AG04450 (cell line): Measurements from ENCODE around the gene C2orf69. TPM values are rescaled to one million over a fixed set of nuclear protein-coding genes. Genes with fewer than 3 reads are reported as not detected.

Experiments used
- CTCF ChIA-PET: fragments of 300-600, 350-600 bp; formaldehyde crosslinking; extraction: SDS; loops from one replicate; lab custom pipeline; 2022; ENCODE audit warnings: antibody characterized with exemption, inconsistent platforms; lab: Charles Lee
- POLR2A ChIA-PET: fragments of 350-600 bp; formaldehyde crosslinking; extraction: SDS; loops from one replicate; lab custom pipeline; 2021; ENCODE audit warnings: antibody characterized with exemption, inconsistent platforms; lab: Yijun Ruan, JAX
- DNase-seq: peaks from one replicate; pipeline ENCODE4 v3.0.0-alpha.2; 2011; ENCODE audit warnings: low read depth, low spot score
- H3K27ac ChIP-seq: one replicate; pipeline ENCODE4 v1.5.1; 2012; ENCODE audit warnings: low read depth, low read length, control low read depth
- H3K27me3 ChIP-seq: one replicate; pipeline ENCODE4 v1.6.0; 2012; ENCODE audit warnings: low read length; ENCODE audit not compliant: control insufficient read depth, insufficient read depth
- H3K4me3 ChIP-seq: 2 replicates; pipeline ENCODE4 v1.5.1; 2011; ENCODE audit warnings: mild to moderate bottlenecking, low read depth, low read length, control low read depth
- H3K9me3 ChIP-seq: 2 replicates; pipeline ENCODE4 v1.5.1; 2012; ENCODE audit warnings: low read length; ENCODE audit not compliant: control insufficient read depth, insufficient read depth
- polyA plus RNA-seq: library from polyadenylated mRNA; depleted of rRNA; stranded (reverse); fragments of >200 nt; gene quantifications from 2 replicates; pipeline ENCODE4 v1.2.3, GENCODE V29; 2011
- TF ChIP-seq, protein P1 (sequence below): IDR thresholded peaks from 2 replicates; pipeline ENCODE4 v1.5.1; 2011; ENCODE audit warnings: low read depth, low read length, control low read depth, inconsistent platforms

Gene C2orf69
- polyA plus RNA-seq, 1 experiment, result 7.0 TPM

DNA sequence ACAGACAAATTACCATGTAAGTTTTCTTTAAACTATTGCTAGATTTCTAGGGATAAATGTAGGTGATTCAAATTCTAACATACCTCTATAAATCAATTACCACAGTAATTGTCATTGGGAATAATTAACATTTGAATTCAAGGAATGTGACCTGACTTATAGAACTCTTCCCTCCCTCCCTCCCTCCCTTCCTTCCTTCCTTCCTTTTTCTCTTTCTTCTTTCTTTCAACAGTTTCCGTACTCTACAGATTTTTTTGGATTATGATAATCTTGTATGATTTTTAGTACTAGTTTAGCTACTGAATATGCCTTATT lies 41.9 kb upstream of the C2orf69 start:
- DNase-seq, result no peak
- POLR2A ChIA-PET, result no interaction called here
- Histone ChIP-seq H3K27ac (no peak overlapping the region), H3K4me3 (no peak overlapping the region), H3K9me3 (no peaks in the 10 kb centered on the region), H3K27me3 (no peaks in the 10 kb centered on the region)
- TF ChIP-seq, protein P1, sequence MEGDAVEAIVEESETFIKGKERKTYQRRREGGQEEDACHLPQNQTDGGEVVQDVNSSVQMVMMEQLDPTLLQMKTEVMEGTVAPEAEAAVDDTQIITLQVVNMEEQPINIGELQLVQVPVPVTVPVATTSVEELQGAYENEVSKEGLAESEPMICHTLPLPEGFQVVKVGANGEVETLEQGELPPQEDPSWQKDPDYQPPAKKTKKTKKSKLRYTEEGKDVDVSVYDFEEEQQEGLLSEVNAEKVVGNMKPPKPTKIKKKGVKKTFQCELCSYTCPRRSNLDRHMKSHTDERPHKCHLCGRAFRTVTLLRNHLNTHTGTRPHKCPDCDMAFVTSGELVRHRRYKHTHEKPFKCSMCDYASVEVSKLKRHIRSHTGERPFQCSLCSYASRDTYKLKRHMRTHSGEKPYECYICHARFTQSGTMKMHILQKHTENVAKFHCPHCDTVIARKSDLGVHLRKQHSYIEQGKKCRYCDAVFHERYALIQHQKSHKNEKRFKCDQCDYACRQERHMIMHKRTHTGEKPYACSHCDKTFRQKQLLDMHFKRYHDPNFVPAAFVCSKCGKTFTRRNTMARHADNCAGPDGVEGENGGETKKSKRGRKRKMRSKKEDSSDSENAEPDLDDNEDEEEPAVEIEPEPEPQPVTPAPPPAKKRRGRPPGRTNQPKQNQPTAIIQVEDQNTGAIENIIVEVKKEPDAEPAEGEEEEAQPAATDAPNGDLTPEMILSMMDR, result no peak
- CTCF ChIA-PET, result interaction anchor here (0.6 to 1.3 kb wide), 3 partner anchors 9 to 164 kb away, joined by 3 to 4 read pairs (median 4); no protein-coding TSS in a partner anchor

DNA sequence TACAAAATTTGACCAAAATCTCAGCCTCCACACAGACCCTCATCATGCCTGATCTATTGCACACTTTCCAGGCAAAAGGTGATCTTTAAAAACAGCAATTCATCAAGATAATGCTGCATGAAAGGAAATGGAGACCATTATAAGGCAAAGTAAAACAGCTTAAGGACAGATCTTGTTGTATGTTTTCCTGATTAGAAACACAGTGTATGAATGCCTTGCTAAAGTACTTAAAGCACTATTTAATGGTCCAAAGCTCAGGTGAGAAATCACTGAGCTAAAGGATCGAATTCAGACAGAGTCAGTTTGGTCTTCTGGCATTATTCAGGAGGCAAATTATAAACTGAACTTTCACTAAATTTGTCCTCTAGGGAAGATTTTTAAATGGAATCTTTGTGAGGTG lies 41.4 kb upstream of the C2orf69 start:
- Histone ChIP-seq H3K9me3 (no peaks in the 10 kb centered on the region), H3K27me3 (no peaks in the 10 kb centered on the region), H3K27ac (no peak overlapping the region), H3K4me3 (no peak overlapping the region)
- no peak for DNase-seq
- CTCF ChIA-PET, result interaction anchor here (1.0 to 1.3 kb wide), 2 partner anchors 10 to 165 kb away, joined by 4 read pairs; no protein-coding TSS in a partner anchor
- TF ChIP-seq, protein P1, result no peak
- POLR2A ChIA-PET, result no interaction called here

DNA sequence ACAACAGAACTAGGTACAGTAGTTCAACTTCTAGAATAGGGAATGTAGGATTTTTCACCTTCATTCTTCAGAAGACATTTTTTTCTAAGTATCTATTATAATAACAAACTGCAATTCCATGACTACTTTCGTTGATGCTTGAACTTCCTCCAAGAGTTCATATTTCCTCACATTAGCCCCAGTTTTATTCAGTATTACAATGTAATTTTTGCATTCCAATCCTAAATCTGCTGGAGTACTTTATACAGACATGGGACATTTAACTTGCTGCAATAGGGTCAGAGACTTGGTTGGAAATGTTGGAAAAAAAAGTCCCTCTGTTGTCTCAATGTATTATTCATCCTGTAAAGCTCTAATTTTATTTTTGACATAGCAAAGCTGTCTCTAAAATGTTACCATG lies 40.5 kb upstream of the C2orf69 start:
- TF ChIP-seq, protein P1, result no peak
- no peaks in the 10 kb centered on the region for H3K27me3 ChIP-seq
- ChIA-PET POLR2A (no interaction called here), CTCF (no interaction called here)
- no peak overlapping the region for H3K27ac ChIP-seq
- no peaks in the 10 kb centered on the region for H3K9me3 ChIP-seq
- H3K4me3 ChIP-seq, result no peak overlapping the region
- no peak for DNase-seq

DNA sequence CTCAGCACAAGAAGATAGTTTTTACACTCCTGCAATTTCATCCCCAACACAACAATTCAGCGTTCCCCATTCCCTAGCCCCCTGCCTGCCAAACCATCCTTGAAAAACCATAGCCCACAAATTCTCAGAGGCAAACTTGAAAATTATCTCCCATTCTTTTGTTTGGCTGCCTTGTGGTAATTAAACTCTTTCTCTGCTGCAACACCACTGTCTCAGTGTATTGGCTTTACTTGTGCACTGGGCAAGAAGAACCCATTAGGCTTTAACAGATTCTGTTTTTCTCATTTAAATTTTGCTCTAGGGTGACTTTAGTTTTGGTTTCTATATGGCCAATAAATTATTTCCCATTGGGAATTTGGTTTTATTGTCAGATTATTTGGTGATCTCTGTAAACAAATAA lies 36.9 kb upstream of the C2orf69 start:
- ChIA-PET POLR2A (no interaction called here), CTCF (no interaction called here)
- H3K4me3 ChIP-seq, result no peak overlapping the region
- TF ChIP-seq, protein P1, result no peak
- H3K27me3 ChIP-seq, result no peaks in the 10 kb centered on the region
- no peak overlapping the region for H3K27ac ChIP-seq
- no peaks in the 10 kb centered on the region for H3K9me3 ChIP-seq
- DNase-seq, result no peak

DNA sequence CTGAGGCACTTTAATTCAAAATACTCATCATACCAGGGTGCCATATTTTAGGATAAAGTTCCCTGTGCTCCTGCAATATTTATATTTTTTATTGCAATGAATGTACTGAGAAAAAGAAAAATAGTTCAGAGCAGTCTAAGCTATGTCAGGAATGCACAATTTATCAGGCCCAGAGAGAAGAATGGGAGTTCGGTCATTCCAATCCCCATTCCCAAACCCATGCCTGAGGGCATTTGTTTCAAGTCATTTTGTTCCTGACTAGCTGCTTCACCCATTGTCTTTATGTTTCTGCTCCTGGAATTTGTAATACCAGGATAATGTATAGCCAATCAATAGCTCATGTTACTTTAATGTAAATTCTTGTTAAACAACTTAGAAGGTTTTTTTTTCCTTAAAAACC lies 35.7 kb upstream of the C2orf69 start:
- ChIA-PET CTCF (interaction anchor here (1.6 kb wide), 1 partner anchor 136 kb away, joined by 4 read pairs; no protein-coding TSS in a partner anchor), POLR2A (no interaction called here)
- Histone ChIP-seq H3K27ac (no peak overlapping the region), H3K27me3 (no peaks in the 10 kb centered on the region), H3K9me3 (no peaks in the 10 kb centered on the region), H3K4me3 (no peak overlapping the region)
- no peak for DNase-seq
- TF ChIP-seq, protein P1, result no peak
